ENCODE results near the gene GLYAT.
"Not testable (repeated sequence)": the region's sequence is repeated elsewhere in the genome, so short reads cannot be mapped to it uniquely, and the experiment has no call there.

The GLYAT gene

DNA sequence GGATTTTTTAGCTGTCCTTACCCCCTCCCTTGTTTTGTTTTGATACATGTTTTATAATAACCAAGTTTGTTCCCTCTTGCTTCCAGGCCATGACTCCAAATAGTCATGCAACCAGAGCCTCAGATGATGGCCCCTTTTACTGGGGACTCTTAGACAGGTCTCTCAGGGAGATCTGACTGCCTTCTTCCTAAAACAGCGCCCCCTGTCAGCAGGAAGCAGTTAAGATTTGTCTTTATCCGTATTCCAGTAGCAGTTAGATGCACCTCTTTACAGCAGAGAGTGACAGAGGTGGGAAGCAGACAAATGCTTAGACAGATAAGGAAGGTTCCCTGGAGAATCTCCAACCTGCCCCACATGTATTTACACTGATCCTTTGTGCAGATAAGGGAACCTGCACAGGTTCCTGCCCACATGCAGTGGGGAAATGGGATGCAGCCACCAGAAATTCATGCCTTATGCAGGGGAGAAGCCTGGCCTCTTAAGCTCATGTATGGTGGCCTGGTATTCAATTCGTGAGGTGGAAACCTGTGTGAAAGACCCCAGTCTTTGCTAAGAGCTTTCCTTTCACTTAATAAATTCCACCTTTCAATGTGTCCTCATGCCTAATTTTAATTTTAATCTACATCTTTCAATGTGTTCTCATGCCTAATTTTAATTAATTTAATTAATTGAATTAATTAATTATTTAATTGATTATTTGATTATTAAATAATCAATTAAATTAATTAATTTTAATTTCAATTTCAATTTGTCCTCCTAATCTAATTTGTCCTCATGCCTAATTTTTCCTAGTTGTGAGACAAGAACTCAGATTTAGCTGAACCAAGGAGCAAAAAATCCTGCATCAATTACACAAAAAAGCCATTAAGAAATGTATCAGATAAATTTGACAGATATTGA, 11.5 kb upstream of the GLYAT start:
- no peak for DNase-seq

DNA sequence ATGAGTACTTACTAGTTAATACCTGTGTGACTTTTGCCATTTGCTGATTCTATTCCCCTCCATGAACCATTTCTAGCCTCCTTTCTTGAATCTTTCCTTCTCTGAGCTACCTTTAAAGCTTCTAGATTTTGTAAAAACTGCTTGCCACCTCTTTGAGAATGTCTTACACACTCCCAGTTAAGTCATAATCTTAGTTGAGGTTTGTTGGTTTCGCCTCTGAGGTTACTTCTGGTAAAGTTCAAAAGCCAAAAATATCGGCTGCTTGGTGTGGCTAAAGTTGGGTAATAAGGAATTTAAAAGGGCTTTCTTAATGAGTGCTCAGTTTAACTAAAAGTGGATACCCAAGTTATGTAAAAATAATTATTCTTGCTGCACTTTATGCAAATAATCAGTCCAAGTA, 10.4 kb upstream of the GLYAT start:
- no peak for DNase-seq

DNA sequence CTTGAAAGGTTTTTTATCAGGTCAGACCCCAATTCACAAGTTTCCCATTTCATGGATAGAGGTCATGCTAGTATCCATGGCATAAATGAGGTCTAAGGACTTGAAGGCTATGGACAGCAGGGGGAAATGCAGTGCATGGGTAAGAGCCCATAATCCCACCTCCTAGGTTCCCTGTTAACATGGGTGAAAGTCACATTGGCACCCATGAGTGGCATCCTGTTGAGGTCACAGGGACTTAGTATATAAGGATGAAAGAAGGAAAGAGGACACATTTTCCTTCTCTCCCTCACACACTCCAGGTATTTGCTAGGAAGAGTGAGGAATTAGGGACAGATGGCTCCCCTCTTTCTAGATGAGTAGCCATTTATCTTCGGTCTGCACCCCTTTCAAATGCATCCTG, 9.4 kb upstream of the GLYAT start:
- DNase-seq = no peak

DNA sequence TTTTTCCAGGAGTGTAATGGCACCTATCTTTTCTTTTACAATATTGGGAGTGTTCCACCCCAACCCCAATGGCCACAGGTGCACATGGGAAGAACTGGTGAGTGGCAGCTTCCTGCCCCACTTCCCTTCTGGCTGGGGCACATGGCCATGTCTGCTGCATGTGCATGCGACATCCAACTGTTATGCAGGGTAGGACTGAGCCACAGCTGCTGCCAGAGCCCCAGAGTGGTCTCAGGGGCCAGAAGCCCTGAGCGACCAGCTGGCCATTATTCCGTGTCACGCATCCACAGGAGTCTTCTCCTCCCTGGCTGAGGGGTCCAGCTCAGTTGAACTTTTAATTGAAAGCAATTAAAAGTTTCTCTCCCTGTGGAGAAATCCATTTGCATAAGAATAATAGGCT, 8.7 kb upstream of the GLYAT start:
- no peak for DNase-seq

DNA sequence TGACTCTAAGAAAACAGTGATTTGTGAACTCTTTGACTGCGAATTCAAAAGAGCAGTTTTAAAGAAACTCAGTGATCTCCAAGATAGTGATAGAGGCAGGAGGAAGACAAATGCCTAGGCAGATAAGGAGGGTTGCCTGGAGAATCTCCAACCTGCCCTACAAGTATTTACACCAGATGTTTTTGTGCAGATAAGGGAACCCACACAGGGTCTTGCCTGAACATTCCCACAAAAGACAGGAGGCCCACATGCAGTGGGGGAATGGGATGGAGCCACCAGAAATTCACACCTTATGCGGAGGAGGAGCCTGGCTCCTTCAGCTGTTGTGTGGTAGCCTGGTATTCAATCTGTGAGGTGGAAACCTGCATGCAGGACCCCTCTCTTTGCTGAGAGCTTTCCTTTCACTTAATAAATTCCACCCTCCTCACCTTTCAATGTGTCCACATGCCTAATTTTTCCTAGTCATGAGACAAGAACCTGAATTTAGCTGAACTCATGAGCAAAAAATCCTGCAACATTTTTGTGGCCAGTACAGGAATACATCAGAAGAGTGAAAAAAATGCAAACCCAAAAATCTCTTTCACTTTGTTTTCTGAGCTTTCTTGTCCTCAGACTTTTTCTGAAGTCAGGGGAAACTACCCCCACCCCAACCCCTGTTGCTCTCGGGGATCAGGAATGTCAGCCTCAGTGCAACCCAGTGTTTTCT, 8.1 kb upstream of the GLYAT start:
- DNase-seq = no peak

DNA sequence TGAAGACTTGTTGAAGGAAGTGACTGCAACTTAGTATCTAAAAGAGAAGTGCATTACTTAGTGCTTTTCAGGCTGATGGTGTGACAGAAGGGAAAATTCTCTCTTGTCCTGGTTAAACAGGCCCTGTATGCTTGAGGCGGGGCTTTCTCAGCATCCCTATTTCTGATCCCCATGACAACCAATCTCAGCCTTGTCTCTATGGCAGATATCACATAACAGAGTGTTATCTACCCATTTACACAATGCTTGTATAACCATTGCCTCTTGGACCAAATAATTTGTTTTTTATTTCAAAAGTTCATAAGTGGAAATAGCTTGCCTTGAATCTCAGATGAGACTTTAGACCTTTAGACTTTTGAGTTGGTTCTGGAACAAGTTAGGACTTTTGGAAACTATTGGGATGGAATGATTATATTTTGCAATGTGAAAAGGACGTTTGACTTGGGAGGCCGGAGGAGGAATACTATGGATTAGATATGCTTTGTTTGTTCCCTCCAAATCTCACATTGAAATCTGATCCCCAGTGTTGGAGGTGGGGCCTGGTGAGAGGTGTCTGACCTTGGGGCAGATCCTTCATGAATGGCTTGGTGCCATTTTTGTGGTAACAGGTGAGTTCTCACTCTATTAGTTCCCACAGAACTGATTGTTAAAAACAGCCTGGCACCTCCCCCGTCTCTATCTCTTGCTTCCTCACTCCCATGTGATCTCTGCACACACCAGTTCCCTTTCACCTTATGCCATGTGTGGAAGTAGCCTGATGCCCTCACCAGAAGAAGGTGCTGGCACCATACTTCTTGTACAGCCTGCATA, 3.1 kb upstream of the GLYAT start:
- DNase-seq = no peak

DNA sequence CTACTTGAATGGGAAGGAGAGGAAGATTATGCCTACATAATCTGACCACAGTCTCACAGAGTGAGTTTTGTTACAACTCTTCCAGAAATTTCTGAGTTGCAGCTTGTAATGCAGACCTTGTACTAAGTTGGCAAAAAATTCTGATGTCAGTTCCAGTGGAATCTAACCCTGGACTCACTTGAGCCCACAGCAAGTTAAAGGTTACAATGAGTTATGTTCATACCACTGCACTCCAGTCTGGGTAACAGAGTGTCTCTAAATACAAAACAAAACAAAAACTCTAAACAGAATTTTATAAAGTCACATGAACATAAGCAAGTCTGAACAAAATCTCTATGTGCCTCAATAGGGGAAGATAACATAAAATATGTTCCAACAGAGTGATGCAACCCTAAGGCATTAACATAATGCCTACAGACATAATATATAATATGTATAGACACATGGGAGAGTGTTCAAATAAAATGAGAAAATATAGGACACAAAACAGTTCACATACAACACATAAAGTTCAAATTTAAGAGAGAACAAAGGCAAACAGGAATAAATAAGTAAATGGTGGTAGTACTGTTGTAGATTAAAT, 1.1 kb downstream of the GLYAT start:
- no peak for DNase-seq

DNA sequence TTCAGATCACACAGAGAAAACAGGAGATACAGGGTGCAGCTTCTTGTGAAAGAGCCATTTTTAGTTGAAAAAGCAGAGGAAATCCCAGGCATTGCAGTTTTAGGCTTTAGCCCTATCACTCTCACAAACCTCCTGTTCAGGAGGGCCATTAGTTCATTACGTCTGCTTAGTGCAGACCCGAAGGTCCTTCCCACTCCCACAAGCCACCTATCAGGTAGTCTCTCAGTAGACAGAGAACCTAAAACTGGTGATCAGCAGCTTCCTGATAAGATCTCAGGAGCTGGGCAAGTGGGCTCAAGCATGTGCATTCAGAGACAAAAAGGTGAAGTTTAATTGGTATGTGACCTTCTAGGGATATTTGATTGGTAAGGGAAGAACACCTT, 4.3 kb downstream of the GLYAT start:
- no peak for DNase-seq

DNA sequence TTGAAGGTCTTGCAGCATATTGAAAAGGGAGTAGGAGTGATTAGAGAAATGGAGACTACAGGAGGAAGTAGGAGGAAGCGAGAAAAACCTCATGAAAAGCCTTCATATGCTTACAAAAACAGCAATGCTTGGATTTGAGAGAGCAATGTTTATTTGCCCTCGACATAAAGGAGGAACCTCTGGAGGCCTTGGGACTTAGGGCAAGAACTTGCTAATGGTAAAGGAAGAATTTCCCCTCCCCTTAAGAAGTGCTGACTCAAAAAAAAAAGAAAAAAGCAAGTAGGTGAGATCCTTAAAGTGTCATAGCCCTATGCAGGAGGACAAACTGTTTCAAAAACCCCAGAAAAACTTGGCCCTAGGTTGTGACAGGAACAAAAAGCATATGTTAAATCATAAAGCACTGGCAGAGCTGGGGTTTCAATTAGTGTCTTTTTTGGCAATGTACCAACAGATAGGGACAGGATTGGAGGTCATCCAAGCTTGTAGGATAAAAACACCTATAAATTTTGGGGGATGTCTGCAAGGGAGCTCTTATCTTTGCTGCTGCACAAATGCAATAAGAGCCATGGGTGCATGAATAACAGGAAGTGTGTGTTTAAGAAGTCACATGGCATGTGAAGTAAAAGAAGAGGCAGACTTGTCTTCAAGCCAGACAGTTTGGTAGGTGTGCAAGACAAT, 4.9 kb downstream of the GLYAT start:
- no peak for DNase-seq

DNA sequence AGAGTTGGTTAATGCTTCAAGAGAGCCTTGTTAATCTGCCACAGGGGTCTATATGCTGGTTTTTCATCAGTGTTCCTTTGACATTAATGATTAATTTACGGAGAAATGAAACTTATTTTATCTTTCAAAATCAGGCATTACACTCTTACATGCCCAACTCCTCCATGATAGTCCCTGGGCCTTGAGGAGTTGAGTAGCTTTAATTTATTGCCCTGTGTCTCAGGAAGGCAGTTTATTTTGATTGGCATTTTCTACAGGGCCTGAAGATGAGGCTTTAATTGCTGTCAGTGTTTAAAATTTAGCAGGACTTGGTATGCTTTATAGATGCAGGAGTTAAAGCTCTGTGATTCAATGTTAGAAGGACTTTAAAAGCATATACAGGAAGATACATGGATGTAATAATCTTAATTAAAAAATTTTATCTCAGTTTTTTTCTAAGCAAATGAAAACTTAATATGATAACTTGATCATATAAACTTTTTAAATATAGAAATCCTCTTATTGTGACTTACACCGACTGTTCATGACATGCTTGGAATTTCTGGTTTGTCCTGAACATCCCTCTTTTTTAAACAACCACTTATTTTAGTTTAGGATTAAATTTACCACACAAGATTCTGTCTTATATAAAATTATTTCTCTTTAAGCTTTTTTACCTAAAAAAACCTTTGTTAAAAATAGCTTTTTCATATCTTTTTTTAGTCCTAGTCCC, 12.2 kb downstream of the GLYAT start:
- DNase-seq = no peak

DNA sequence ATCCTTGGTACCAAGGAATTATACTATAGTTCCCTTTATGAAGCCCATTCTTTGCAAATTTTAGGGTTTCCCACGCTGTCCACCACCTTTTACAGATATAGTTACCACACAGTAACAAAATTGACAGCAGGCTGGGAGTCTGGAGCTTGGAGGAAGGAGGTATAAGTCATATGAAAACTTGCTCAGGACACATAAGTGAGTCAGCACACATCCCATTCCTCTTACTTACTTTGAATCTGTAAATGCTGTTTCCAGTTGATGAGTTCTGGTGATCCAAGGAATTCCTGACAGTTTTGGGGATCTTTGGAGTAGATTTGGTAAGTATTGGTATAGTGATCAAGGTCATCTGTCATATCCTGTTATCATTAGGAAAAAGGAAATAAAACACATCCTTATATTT, 19.2 kb downstream of the GLYAT start:
- DNase-seq = no peak

DNA sequence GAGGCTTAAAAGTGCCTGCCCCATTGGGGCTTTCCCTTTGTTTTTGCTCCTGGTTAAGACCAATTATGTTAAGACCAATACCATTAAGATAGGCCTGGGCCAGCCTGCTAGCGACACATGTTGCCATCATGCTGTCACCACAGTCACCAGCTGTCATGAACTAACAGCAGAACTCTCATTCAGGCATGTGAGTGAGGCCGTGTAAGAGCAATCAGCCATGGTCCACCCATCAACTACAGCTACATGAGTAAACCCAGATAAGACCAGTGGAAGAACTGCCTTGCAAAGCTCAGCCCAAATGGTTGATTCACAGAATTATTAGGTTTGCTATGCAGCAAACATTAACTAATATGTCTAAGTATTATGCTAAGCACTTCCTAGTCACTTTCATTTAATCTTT, 19.9 kb downstream of the GLYAT start:
- DNase-seq = no peak

DNA sequence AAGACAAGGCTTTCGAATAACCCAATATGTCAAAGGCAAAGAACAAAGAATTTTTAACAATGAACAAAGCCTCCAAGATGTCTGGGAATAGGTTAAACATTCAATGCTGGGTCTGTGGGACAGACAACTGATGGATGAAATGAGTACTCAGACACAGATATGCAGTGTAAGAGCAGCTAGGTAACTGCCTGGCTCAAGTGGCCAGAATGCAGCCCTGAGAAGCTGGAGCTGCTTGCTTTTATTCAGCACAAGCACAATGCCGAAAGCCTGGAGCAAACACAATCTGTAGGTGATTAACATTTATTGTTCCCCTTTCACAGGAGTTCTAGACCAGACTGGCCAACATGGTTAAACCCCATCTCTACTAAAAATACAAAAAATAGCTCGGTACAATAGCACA, 24.0 kb downstream of the GLYAT start:
- DNase-seq = no peak

DNA sequence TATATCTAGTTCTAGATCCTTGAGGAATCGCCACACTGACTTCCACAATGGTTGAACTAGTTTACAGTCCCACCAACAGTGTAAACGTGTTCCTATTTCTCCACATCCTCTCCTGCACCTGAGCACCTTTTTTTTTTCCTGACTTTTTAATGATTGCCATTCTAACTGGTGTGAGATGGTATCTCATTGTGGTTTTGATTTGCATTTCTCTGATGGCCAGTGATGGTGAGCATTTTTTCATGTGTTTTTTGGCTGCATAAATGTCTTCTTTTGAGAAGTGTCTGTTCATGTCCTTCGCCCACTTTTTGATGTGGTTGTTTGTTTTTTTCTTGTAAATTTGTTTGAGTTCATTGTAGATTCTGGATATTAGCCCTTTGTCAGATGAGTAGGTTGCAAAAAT, 34.9 kb downstream of the GLYAT start:
- DNase-seq = not testable (repeated sequence)

DNA sequence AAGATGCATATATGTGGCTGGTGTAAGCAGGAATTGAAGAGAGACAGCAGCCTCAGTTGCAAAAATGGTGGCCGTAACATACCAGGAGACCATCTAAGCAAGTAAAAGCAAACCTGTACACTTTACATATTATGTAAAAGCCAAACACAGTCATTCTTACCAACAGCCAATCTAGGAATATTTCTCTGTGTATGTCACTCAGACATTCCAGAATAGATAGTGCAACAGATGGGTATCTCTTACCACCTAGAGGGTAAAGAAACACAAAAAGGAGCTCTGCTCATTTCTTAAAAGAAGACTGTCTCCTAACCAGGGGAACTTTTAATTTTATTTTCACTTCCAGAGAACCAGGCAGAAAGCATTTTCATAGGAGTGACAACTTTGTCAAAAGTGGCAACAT, 38.7 kb downstream of the GLYAT start:
- DNase-seq = no peak

DNA sequence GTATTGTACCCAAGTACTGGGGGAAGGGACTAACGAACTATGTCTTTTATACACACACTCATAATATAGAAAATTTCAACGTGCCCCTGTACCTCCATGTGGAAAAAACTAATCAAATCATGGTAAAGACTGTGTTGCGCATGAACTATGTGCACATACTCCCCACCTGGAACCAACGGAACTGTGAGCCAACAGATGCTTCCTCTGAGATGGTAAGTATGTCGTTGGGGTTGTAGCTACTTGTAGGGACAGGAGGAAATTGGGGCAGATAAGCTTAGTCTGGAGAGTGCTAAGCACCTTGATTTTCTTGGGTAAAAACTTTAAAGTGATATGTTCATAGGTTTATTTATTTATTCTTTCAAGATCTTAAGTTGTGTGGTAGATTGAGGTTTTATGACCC, 40.1 kb downstream of the GLYAT start:
- DNase-seq = no peak

DNA sequence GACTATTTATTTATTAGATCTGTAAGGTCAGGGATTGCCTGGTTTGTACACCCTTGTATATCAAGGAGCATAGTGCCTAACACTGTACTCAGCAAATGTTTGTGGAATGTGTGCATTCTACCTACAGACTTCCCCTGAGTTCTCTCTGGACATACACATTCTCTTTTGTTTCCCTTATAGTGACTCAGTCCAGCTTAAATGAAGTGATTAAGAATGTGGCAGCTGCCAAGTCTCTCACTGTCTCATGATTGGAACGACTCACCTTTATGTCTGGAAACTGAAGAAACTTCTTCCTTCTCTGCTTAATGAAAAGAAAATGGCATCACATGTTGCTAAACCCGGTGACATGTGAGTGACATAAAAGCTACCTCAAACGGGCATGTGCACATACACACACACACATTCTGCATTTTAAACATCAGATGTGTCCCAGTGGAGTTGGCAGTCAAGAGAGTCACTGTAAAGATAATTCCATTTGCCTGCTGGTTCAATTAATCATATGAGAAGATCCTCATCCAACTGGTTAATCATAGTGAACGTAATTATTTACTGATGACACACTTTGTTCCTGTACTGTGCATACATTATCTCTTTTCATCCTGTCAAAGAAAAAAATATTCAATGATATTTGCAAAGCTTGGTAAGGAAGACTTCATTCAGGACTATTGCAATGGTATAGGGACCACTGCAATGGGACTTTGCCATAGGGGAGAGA, 42.8 kb downstream of the GLYAT start:
- DNase-seq = no peak

DNA sequence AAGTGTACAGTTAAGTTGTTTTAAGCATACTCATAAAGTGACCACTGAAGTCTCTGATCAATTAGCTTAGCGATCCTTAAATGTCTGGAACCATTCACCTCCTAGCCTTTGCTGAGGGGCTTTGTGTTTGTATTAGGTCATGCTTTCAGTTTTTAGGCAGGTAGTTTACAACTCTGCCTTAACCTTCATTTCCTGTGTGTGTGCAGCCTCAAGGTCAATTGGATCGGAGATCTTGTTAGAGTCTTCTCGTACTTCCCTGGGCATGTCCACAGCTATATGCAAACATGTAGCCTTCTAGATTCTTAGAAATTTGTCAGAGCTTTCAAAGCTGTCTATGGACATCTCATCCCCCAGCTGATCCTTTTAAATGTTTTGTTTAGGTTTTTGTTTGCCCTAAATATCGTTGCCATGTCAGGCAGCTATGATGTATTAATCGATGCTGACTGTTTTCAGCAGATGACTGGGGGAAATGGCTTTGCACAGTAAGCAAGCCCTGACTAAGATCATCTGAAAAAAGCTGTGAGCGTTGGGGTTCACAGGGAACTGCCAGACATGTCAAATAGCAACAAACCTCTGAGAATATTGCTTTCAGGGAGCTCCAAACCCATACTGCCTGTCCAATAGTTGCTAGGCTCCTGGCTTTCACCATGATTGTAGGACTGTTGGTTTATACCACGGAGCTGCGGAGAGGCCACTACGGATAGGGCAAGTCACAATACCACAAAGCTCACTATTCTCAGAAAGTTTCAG, 45.6 kb downstream of the GLYAT start:
- no peak for DNase-seq

DNA sequence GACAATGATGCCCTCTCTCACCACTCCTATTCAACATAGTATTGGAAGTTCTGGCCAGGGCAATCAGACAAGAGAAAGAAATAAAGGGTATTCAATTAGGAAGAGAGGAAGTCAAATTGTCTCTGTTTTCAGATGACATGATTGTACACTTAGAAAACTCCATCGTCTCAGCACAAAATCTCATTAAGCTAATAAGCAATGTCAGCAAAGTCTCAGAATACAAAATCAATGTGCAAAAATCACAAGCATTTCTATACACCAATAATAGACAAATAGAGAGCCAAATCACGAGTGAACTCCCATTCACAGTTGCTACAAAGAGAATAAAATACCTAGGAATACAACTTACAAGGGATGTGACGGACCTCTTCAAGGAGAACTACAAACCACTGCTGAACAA, 49.1 kb downstream of the GLYAT start:
- DNase-seq = not testable (repeated sequence)

DNA sequence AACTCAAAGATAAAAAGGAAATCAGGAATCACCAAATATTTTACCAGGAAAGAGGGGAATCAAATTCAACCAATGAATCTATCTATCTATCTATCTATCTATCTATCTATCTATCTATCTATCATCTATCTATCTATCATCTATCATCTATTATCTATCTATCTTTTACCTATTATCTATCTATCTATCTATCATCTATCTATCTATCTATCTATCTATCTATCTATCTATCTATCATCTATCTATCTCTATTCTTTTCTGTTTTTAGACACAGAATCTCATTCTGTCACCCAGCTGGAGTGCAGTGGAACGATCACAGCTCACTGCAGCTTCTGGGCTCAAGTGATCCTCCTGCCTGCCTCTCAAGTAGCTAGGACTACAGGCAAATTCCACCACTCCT, 54.2 kb downstream of the GLYAT start:
- not testable (repeated sequence) for DNase-seq

Measured in stimulated activated CD4-positive, alpha-beta T cell treated with anti-CD3 and anti-CD28 coated beads, Interleukin-4, amount 100 ng/mL, for 4 hours (primary cell).